ENCODE data around the gene PCSK2. TPM values are rescaled to one million over a fixed set of nuclear protein-coding genes. Genes with fewer than 3 reads are reported as not detected.

Gene PCSK2
- polyA plus RNA-seq, 1 donor, result 0.20 TPM

- no peak for DNase-seq (ENCODE audit: low read depth)
Observed at GRCh38 chr20:17505636-17506517, 279.0 kb downstream of the PCSK2 start.

GRCh38 chr20:17507032-17507431 is 280.2 kb downstream of the PCSK2 start:
- no peak for DNase-seq (ENCODE audit: low read depth)

GRCh38 chr20:17507531-17507930 is 280.7 kb downstream of the PCSK2 start:
- DNase-seq (ENCODE audit: low read depth), result no peak

GRCh38 chr20:17508756-17509155 is 281.9 kb downstream of the PCSK2 start:
- no peak for DNase-seq (ENCODE audit: low read depth)

- DNase-seq (ENCODE audit: low read depth), result no peak
Observed at GRCh38 chr20:17510548-17510947, 283.7 kb downstream of the PCSK2 start.

- DNase-seq (ENCODE audit: low read depth), result no peak
Observed at GRCh38 chr20:17511401-17511800, 284.6 kb downstream of the PCSK2 start.

- DNase-seq (ENCODE audit: low read depth), result no peak
Observed at GRCh38 chr20:17513939-17514338, 287.1 kb downstream of the PCSK2 start.

- no peak for DNase-seq (ENCODE audit: low read depth)
Observed at GRCh38 chr20:17515053-17515452, 288.2 kb downstream of the PCSK2 start.

- no peak for DNase-seq (ENCODE audit: low read depth)
Observed at GRCh38 chr20:17518339-17519052, 291.7 kb downstream of the PCSK2 start.

GRCh38 chr20:17519606-17520285 is 292.9 kb downstream of the PCSK2 start:
- DNase-seq (ENCODE audit: low read depth), result no peak

GRCh38 chr20:17520583-17520982 is 293.7 kb downstream of the PCSK2 start:
- DNase-seq (ENCODE audit: low read depth), result no peak

GRCh38 chr20:17522528-17522927 is 295.7 kb downstream of the PCSK2 start:
- no peak for DNase-seq (ENCODE audit: low read depth)

GRCh38 chr20:17523326-17523725 is 296.5 kb downstream of the PCSK2 start:
- DNase-seq (ENCODE audit: low read depth), result no peak

- DNase-seq (ENCODE audit: low read depth), result no peak
Observed at GRCh38 chr20:17524560-17524959, 297.7 kb downstream of the PCSK2 start.

GRCh38 chr20:17525132-17525531 is 298.3 kb downstream of the PCSK2 start:
- DNase-seq (ENCODE audit: low read depth), result no peak

GRCh38 chr20:17525650-17526049 is 298.8 kb downstream of the PCSK2 start:
- DNase-seq (ENCODE audit: low read depth), result no peak

- DNase-seq (ENCODE audit: low read depth), result no peak
Observed at GRCh38 chr20:17529586-17529985, 302.7 kb downstream of the PCSK2 start.

GRCh38 chr20:17530153-17530552 is 303.3 kb downstream of the PCSK2 start:
- no peak for DNase-seq (ENCODE audit: low read depth)

- peak; percentile 17 for DNase-seq (ENCODE audit: low read depth)
Observed at GRCh38 chr20:17530716-17531664, 304.1 kb downstream of the PCSK2 start, which contains the start of gene BFSP1. TSS of gene BFSP1 (minus strand) at chr20:17531379. CDS start at chr20:17531329, 50 bp downstream.

GRCh38 chr20:17531665-17532025 is 304.8 kb downstream of the PCSK2 start:
- DNase-seq (ENCODE audit: low read depth), result no peak

GRCh38 chr20:17533396-17533795 is 306.6 kb downstream of the PCSK2 start:
- no peak for DNase-seq (ENCODE audit: low read depth)

Measured in forelimb muscle (tissue), 1 donor.